ENCODE data around the gene ADAMTSL2.
"Not testable (repeated sequence)": the region's sequence is repeated elsewhere in the genome, so short reads cannot be mapped to it uniquely, and the experiment has no call there.

ADAMTSL2 gene

DNA sequence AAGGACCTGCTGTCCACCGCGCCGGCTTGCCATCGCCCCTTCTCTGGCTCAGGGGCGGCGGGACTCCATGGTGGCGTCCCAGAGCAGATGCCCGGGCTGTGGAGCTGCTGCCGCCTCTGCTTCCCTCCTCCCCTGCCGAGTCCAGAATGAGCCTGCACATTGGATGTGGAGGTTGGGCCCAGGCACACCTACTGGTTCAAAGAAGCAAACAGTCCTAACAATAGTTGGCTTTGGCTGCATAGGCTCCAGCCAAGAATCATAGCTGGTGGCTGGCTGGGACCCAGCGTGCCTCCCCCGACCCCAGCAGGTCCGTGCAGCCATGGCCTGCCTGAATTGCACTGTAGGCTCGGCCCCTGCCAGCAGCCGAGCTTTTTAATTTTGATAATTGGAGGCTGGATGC, 25.8 kb downstream of the ADAMTSL2 start:
- H3K27me3 Mint-ChIP-seq, result peaks cover 15 to 30% of the 10 kb centered on the region in 2 donors
- H3K27ac Mint-ChIP-seq, result no peak overlapping the region
- H3K9me3 Mint-ChIP-seq, result peaks cover 0 to 3% of the 10 kb centered on the region in 2 donors
- peaks cover 33 to 47% of the 10 kb centered on the region in 2 donors for H3K4me1 Mint-ChIP-seq
- no peak overlapping the region for H3K4me3 Mint-ChIP-seq
- DNase-seq (no peak), ATAC-seq (replicated peaks) (no peak)
- H3K36me3 Mint-ChIP-seq, result peaks cover 1 to 9% of the 10 kb centered on the region in 2 donors

DNA sequence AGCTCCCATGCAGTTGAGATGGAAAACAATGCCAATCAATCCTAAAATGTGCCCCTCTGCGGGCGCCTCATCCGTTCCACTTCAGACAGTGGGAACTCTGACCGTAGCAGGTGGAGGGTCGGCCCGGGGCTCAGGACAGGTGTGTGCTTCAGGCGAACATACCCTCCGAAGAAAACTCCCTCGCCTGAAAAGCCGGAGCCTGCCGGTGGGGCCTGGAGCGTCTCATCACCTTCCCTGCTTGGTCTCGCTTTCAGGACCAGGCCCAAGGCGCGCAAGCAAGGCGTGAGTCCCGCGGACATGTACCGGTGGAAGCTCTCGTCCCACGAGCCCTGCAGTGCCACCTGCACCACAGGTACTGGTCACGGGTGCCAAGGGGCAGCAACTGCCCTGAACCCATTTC, 26.4 kb downstream of the ADAMTSL2 start:
- Mint-ChIP-seq H3K9me3 (peaks cover 0 to 3% of the 10 kb centered on the region in 2 donors), H3K4me1 (peaks cover 33 to 47% of the 10 kb centered on the region in 2 donors), H3K27me3 (peaks cover 18 to 28% of the 10 kb centered on the region in 2 donors), H3K4me3 (no peak overlapping the region), H3K27ac (no peak overlapping the region), H3K36me3 (peaks cover 0 to 9% of the 10 kb centered on the region in 2 donors)
- ATAC-seq (replicated peaks) (no peak), DNase-seq (no peak)

DNA sequence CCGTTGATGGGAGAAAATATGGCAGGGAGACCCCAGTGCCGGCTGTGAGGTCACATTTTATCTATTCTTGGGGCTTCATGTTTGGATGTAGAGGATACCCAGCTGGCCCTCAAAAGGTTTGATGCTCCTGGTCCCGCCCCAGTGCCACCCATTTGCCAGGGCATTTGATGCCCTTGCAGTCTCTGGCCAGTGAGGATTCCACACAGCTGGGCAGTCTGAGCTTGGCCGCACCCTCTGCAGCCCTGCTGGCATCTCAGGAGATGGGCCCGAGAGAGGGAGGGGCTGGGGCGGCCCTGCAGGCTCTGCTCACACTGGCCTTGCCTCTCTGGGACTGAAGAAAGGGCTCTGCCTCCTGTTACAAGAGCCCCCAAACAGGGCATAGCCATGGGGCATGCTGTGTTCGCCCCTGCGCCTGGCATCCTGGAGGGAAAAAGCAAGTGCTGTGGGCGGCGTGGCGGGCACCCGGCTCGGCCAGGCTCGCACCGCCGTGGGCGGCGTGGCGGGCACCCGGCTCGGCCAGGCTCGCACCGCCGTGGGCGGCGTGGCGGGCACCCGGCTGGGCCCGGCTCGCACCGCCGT, 27.6 kb downstream of the ADAMTSL2 start:
- Mint-ChIP-seq H3K27me3 (peaks cover 15 to 30% of the 10 kb centered on the region in 2 donors), H3K9me3 (peaks cover 0 to 3% of the 10 kb centered on the region in 2 donors), H3K4me1 (peaks cover 30 to 35% of the 10 kb centered on the region in 2 donors), H3K36me3 (peaks cover 0 to 6% of the 10 kb centered on the region in 2 donors), H3K4me3 (no peak overlapping the region), H3K27ac (no peak overlapping the region)
- DNase-seq (no peak), ATAC-seq (replicated peaks) (no peak)

DNA sequence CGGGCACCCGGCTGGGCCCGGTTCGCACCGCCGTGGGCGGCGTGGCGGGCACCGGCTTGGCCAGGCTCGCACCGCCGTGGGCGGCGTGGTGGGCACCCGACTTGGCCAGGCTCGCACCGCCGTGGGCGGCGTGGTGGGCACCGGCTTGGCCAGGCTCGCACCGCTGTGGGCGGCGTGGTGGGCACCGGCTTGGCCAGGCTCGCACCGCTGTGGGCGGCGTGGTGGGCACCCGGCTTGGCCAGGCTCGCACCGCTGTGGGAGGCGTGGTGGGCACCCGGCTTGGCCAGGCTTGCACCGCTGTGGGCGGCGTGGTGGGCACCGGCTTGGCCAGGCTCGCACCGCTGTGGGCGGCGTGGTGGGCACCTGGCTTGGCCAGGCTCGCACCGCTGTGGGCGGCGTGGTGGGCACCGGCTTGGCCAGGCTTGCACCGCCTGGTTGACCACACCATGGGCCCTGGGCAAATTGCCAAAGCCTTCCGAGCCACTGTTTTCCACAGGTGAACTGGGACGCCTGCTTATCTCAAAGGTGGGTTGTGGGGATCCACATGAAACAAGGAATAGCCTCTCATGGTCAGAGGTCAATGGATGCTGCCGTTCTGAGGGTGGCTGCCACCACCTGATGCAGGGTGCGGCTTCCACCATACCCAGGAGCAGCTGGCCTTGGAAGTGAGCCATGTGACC, 28.2 kb downstream of the ADAMTSL2 start:
- Mint-ChIP-seq H3K9me3 (peaks cover 0 to 3% of the 10 kb centered on the region in 2 donors), H3K4me3 (no peak overlapping the region), H3K27me3 (peaks cover 19 to 32% of the 10 kb centered on the region in 2 donors), H3K36me3 (peaks cover 0 to 6% of the 10 kb centered on the region in 2 donors), H3K27ac (no peak overlapping the region), H3K4me1 (peaks cover 25 to 29% of the 10 kb centered on the region in 2 donors)
- no peak for ATAC-seq (replicated peaks)
- no peak for DNase-seq

- Mint-ChIP-seq H3K9me3 (peaks cover 0 to 3% of the 10 kb centered on the region in 2 donors), H3K27ac (peak overlapping the region; percentile 88), H3K4me3 (peak overlapping the region in 1 of 2 donors; percentile 10), H3K4me1 (peaks cover 19 to 23% of the 10 kb centered on the region in 2 donors), H3K36me3 (peaks cover 0 to 6% of the 10 kb centered on the region in 2 donors), H3K27me3 (peaks cover 25 to 35% of the 10 kb centered on the region in 2 donors)
- DNase-seq (no peak), ATAC-seq (replicated peaks) (peak in 1 of 2 donors; percentile 10)
Observed at GRCh38 chr9:133563291-133563796, 28.8 kb downstream of the ADAMTSL2 start.

GRCh38 chr9:133563814-133564213, 29.3 kb downstream of the ADAMTSL2 start:
- peaks cover 14 to 21% of the 10 kb centered on the region in 2 donors for H3K4me1 Mint-ChIP-seq
- not testable (repeated sequence) for H3K9me3 Mint-ChIP-seq; ATAC-seq (replicated peaks); H3K36me3 Mint-ChIP-seq; H3K4me3 Mint-ChIP-seq; DNase-seq
- H3K27ac Mint-ChIP-seq, result peak overlapping the region; percentile 88
- H3K27me3 Mint-ChIP-seq, result peaks cover 25 to 38% of the 10 kb centered on the region in 2 donors

- peaks cover 0 to 5% of the 10 kb centered on the region in 2 donors for H3K36me3 Mint-ChIP-seq
- no peak overlapping the region for H3K27ac Mint-ChIP-seq
- H3K4me1 Mint-ChIP-seq, result peaks cover 12 to 19% of the 10 kb centered on the region in 2 donors
- peaks cover 25 to 42% of the 10 kb centered on the region in 2 donors for H3K27me3 Mint-ChIP-seq
- H3K9me3 Mint-ChIP-seq, result peaks cover 0 to 3% of the 10 kb centered on the region in 2 donors
- ATAC-seq (replicated peaks) (no peak), DNase-seq (no peak)
- H3K4me3 Mint-ChIP-seq, result no peak overlapping the region
Observed at GRCh38 chr9:133564451-133565116, 30.1 kb downstream of the ADAMTSL2 start.

DNA sequence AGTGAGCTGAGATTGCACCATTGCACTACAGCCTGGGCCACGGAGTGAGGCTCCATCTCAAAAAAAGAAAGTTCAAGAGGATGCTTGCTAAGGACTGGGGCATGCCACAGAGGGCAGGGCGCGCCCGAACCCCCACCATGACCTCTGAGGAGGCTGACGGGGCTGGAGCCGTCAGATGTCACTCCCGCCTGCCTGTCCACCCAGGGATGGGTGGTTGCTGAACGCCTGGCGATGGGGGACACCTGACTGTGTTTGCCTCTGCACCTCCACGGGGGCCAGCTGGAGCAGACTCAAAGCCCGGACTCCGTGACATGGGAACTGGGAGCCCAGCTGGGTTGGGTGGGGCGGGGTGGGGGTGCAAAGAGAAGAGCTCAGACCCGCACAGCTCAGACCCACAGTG, 31.9 kb downstream of the ADAMTSL2 start:
- H3K4me1 Mint-ChIP-seq, result peaks cover 8 to 14% of the 10 kb centered on the region in 2 donors
- H3K36me3 Mint-ChIP-seq, result no peaks in the 10 kb centered on the region
- no peaks in the 10 kb centered on the region for H3K9me3 Mint-ChIP-seq
- ATAC-seq (replicated peaks) (no peak), DNase-seq (no peak)
- peaks cover 21 to 53% of the 10 kb centered on the region in 2 donors for H3K27me3 Mint-ChIP-seq
- H3K27ac Mint-ChIP-seq, result no peak overlapping the region
- H3K4me3 Mint-ChIP-seq, result no peak overlapping the region

GRCh38 chr9:133566817-133567216, 32.3 kb downstream of the ADAMTSL2 start:
- Mint-ChIP-seq H3K9me3 (no peaks in the 10 kb centered on the region), H3K4me1 (peaks cover 6 to 14% of the 10 kb centered on the region in 2 donors), H3K27ac (no peak overlapping the region), H3K36me3 (no peaks in the 10 kb centered on the region), H3K27me3 (peaks cover 21 to 57% of the 10 kb centered on the region in 2 donors), H3K4me3 (no peak overlapping the region)
- no peak for DNase-seq
- no peak for ATAC-seq (replicated peaks)

GRCh38 chr9:133568186-133568585, 33.7 kb downstream of the ADAMTSL2 start:
- H3K36me3 Mint-ChIP-seq, result no peaks in the 10 kb centered on the region
- peak overlapping the region; percentile 33 for H3K27ac Mint-ChIP-seq
- H3K4me1 Mint-ChIP-seq, result peaks cover 5 to 11% of the 10 kb centered on the region in 2 donors
- H3K27me3 Mint-ChIP-seq, result peaks cover 29 to 65% of the 10 kb centered on the region in 2 donors
- H3K9me3 Mint-ChIP-seq, result no peaks in the 10 kb centered on the region
- H3K4me3 Mint-ChIP-seq, result no peak overlapping the region
- no peak for DNase-seq
- no peak for ATAC-seq (replicated peaks)

GRCh38 chr9:133569121-133569785, 34.7 kb downstream of the ADAMTSL2 start:
- H3K36me3 Mint-ChIP-seq, result no peaks in the 10 kb centered on the region
- no peak overlapping the region for H3K4me3 Mint-ChIP-seq
- H3K9me3 Mint-ChIP-seq, result no peaks in the 10 kb centered on the region
- H3K27ac Mint-ChIP-seq, result no peak overlapping the region
- no peak for DNase-seq
- no peak for ATAC-seq (replicated peaks)
- H3K27me3 Mint-ChIP-seq, result peaks cover 29 to 71% of the 10 kb centered on the region in 2 donors
- peaks cover 1 to 6% of the 10 kb centered on the region in 2 donors for H3K4me1 Mint-ChIP-seq

DNA sequence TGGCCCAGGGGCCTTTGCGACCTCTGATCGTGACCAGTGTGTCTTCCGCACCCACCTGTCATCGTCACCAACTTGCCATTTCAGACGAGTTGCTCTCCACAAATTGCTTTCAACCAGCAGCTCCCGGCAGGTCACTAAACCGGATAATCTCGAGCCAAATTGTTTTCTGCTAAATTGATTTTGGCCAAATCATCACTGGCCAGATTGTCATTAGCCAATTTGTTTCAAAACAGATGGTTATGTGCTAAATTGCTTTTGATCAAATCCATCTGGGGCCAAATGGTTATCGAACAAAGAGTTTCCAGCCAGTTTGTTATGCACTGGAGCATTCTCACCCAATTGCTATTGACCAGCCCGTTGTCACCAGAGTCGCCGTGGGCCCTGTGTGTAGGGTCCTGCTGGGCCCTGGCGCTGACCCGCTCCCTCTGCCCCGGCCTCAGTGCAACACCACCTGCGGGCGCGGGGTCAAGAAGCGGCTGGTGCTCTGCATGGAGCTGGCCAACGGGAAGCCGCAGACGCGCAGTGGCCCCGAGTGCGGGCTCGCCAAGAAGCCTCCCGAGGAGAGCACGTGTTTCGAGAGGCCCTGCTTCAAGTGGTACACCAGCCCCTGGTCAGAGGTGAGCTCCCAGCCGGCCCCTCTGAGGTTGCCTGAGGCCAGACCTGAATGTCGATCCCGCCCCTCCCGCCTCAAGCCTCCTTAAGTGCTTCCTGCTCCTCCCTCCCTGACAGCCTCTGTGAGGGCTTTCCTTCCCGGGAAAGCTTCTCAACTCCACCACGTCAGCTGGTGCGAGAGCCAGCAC, 35.6 kb downstream of the ADAMTSL2 start:
- H3K27me3 Mint-ChIP-seq, result peaks cover 33 to 78% of the 10 kb centered on the region in 2 donors
- no peak for ATAC-seq (replicated peaks)
- peaks cover 1 to 6% of the 10 kb centered on the region in 2 donors for H3K4me1 Mint-ChIP-seq
- no peaks in the 10 kb centered on the region for H3K36me3 Mint-ChIP-seq
- H3K9me3 Mint-ChIP-seq, result no peaks in the 10 kb centered on the region
- no peak for DNase-seq
- H3K4me3 Mint-ChIP-seq, result no peak overlapping the region
- H3K27ac Mint-ChIP-seq, result no peak overlapping the region

DNA sequence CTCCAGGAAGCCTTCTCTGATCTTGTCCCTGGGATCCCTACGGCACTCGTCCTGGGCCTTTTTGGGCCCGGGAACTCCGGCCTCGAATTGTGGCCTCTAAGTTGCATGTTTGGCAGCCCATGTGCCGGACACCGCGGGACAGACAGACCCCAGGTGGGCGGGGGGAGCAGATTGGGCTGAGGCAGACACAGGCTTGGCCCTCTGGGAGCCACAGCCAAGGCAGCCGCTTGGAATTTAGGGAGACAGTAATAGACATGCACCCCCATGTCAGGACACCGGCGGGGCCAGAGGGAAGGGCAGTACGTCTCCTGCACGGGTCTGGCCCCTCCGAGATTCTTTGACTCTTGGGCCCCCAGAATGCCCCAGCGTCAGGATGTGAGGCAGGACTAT, 36.2 kb downstream of the ADAMTSL2 start:
- no peak for DNase-seq
- Mint-ChIP-seq H3K9me3 (no peaks in the 10 kb centered on the region), H3K4me3 (no peak overlapping the region), H3K4me1 (peaks cover 5 to 12% of the 10 kb centered on the region in 2 donors), H3K27ac (no peak overlapping the region), H3K36me3 (no peaks in the 10 kb centered on the region), H3K27me3 (peaks cover 38 to 83% of the 10 kb centered on the region in 2 donors)
- ATAC-seq (replicated peaks), result no peak
